CD14-positive monocyte (primary cell): Measurements from ENCODE around the gene PDE1A. TPM values are rescaled to one million over a fixed set of nuclear protein-coding genes. Genes with fewer than 3 reads are reported as not detected.

ENCODE experiments used
- DNase-seq, 3 donors: peaks; one replicate each; pipeline ENCODE4 v3.0.0-alpha.2; 2011 to 2022
- H2AFZ ChIP-seq: 2 replicates; pipeline ENCODE4 v1.6.0; 2012; ENCODE audit warnings: mild to moderate bottlenecking, low read depth, low read length, inconsistent platforms; ENCODE audit not compliant: insufficient read depth, poor library complexity, severe bottlenecking
- H3K27ac ChIP-seq, 2 donors: 1 replicate in 1 of 2; 2 replicates in 1 of 2; pipeline ENCODE4 v1.5.1; 2012 to 2013; ENCODE audit warnings: low read length in 2 of 2, control low read depth in 1 of 2, inconsistent platforms in 1 of 2, low read depth in 1 of 2, mild to moderate bottlenecking in 1 of 2
- H3K27me3 ChIP-seq, 2 donors: one replicate each; pipeline versions ENCODE4 v1.6.0 to v1.6.1; 2011 to 2013; ENCODE audit warnings: low read length in 2 of 2; ENCODE audit not compliant: control insufficient read depth in 2 of 2, insufficient read depth in 2 of 2
- H3K36me3 ChIP-seq, 2 donors: replicated peaks in 1 of 2; 1 replicate in 1 of 2; 2 replicates in 1 of 2; pipeline versions ENCODE4 v1.5.1 to v1.6.1; 2012 to 2013; ENCODE audit warnings: low read length in 2 of 2, control low read depth in 1 of 2, inconsistent platforms in 1 of 2, mild to moderate bottlenecking in 1 of 2; ENCODE audit not compliant: insufficient read depth in 2 of 2, control insufficient read depth in 1 of 2
- H3K4me1 ChIP-seq, 2 donors: 1 replicate in 1 of 2; 2 replicates in 1 of 2; pipeline versions ENCODE4 v1.5.1 to v1.6.1; 2012 to 2013; ENCODE audit warnings: low read length in 2 of 2, control low read depth in 1 of 2, inconsistent platforms in 1 of 2, mild to moderate bottlenecking in 1 of 2, moderate library complexity in 1 of 2; ENCODE audit not compliant: insufficient read depth in 2 of 2, control insufficient read depth in 1 of 2
- H3K4me2 ChIP-seq: replicated peaks from 2 replicates; pipeline ENCODE3; 2012; ENCODE audit warnings: low read length, moderate library complexity, mild to moderate bottlenecking; ENCODE audit not compliant: poor library complexity, severe bottlenecking; ENCODE audit errors: extremely low read depth
- H3K4me3 ChIP-seq, 3 experiments: fragments of 200-600 bp in 1 of 3; sonication (generic) in 1 of 3; replicated peaks in 1 of 3; 1 replicate in 2 of 3; 2 replicates in 1 of 3; pipeline ENCODE4 v1.5.1; 2011 to 2013; ENCODE audit warnings: low read length in 3 of 3, mild to moderate bottlenecking in 3 of 3, control low read depth in 2 of 3, low read depth in 2 of 3, inconsistent platforms in 1 of 3, moderate library complexity in 1 of 3
- H3K79me2 ChIP-seq: 2 replicates; pipeline ENCODE4 v1.6.0; 2012; ENCODE audit warnings: mild to moderate bottlenecking, control low read depth, inconsistent platforms, low read length, moderate library complexity; ENCODE audit not compliant: insufficient read depth
- H3K9ac ChIP-seq: 2 replicates; pipeline ENCODE4 v1.6.0; 2017; ENCODE audit warnings: low read length, mild to moderate bottlenecking; ENCODE audit not compliant: insufficient read depth, poor library complexity, severe bottlenecking
- H3K9me3 ChIP-seq, 2 donors: replicated peaks in 1 of 2; 1 replicate in 1 of 2; 2 replicates in 1 of 2; pipeline versions ENCODE4 v1.5.1 to v1.6.1; 2012 to 2013; ENCODE audit warnings: low read length in 2 of 2, control low read depth in 1 of 2; ENCODE audit not compliant: control insufficient read depth in 1 of 2, insufficient read depth in 1 of 2
- H4K20me1 ChIP-seq: 2 replicates; pipeline ENCODE4 v1.6.0; 2012; ENCODE audit warnings: mild to moderate bottlenecking, low read length, control low read depth, moderate library complexity; ENCODE audit not compliant: insufficient read depth
- H3K27ac Mint-ChIP-seq, 7 donors: one replicate each; pipeline ENCODE4 v1.8.0; 2020; ENCODE audit warnings: mild to moderate bottlenecking in 7 of 7, mixed read lengths in 7 of 7, moderate library complexity in 6 of 7, inconsistent platforms in 2 of 7
- H3K27me3 Mint-ChIP-seq, 3 donors: one replicate each; pipeline ENCODE4 v1.8.0; 2021 to 2022; ENCODE audit warnings: low read depth in 3 of 3, mild to moderate bottlenecking in 3 of 3, mixed read lengths in 3 of 3, moderate library complexity in 3 of 3, inconsistent platforms in 1 of 3
- H3K36me3 Mint-ChIP-seq, 2 donors: one replicate each; pipeline ENCODE4 v1.8.0; 2020; ENCODE audit warnings: mixed read lengths in 2 of 2, inconsistent platforms in 1 of 2, mild to moderate bottlenecking in 1 of 2
- H3K4me1 Mint-ChIP-seq: one replicate; pipeline ENCODE4 v1.8.0; 2020; ENCODE audit warnings: mild to moderate bottlenecking, mixed read lengths
- H3K4me3 Mint-ChIP-seq, 2 donors: one replicate each; pipeline ENCODE4 v1.8.0; 2020; ENCODE audit warnings: mild to moderate bottlenecking in 2 of 2, mixed read lengths in 2 of 2, moderate library complexity in 1 of 2
- H3K9me3 Mint-ChIP-seq, 7 donors: one replicate each; pipeline ENCODE4 v1.8.0; 2020 to 2022; ENCODE audit warnings: mixed read lengths in 7 of 7, mild to moderate bottlenecking in 6 of 7, moderate library complexity in 6 of 7, inconsistent platforms in 2 of 7
- WGBS: methylation state at CpG from one replicate; pipeline ENCODE4 v1.1.5; 2013; ENCODE audit warnings: missing lambda C conversion rate; ENCODE audit not compliant: insufficient coverage; 5-methylcytosine and 5-hydroxymethylcytosine counted together
- intact Hi-C, 2 donors: fragments of 100-400 bp; cut with micrococcal nuclease; formaldehyde crosslinking; loops; one replicate each; pipeline versions ENCODE4 v1.15.0 to v1.15.1; 2023
- polyA plus RNA-seq, 3 donors: library from polyadenylated mRNA; depleted of rRNA in 1 of 3; unstranded in 2 of 3; stranded (reverse) in 1 of 3; fragments of 300-500 nt in 2 of 3; fragments of >200 nt in 1 of 3; fragmentation: Illumina TruSeq in 2 of 3; gene quantifications; 1 replicate in 2 of 3; 2 replicates in 1 of 3; pipeline ENCODE4 v1.2.3, GENCODE V29; 2012 to 2021
- TF ChIP-seq, protein P1 (sequence below): fragments of 200-600 bp; IDR thresholded peaks from one replicate; pipeline ENCODE4 v1.8.0; 2022; ENCODE audit warnings: antibody characterized with exemption, mild to moderate bottlenecking

PDE1A gene
- polyA plus RNA-seq, 3 donors = not detected

GRCh38 chr2:182432051-182432450, 5.2 kb upstream of the PDE1A start:
- Histone ChIP-seq H3K4me3 (no peak overlapping the region), H4K20me1 (no peaks in the 10 kb centered on the region), H3K27me3 (no peaks in the 10 kb centered on the region), H3K9ac (no peak overlapping the region), H3K79me2 (no peaks in the 10 kb centered on the region), H3K4me2 (no peak overlapping the region), H3K36me3 (no peaks in the 10 kb centered on the region), H3K27ac (no peak overlapping the region), H2AFZ (no peak overlapping the region), H3K9me3 (no peaks in the 10 kb centered on the region), H3K4me1 (no peaks in the 10 kb centered on the region)
- no CpG with 5 or more reads among the region's 1 CpG for WGBS
- no peak for DNase-seq
- no peak overlapping the region for H3K27ac Mint-ChIP-seq
- H3K36me3 Mint-ChIP-seq = no peaks in the 10 kb centered on the region
- no peaks in the 10 kb centered on the region for H3K4me1 Mint-ChIP-seq
- intact Hi-C loops = no loop called here
- H3K9me3 Mint-ChIP-seq = peaks cover 0 to 5% (median 0%) of the 10 kb centered on the region in 7 donors
- TF ChIP-seq, protein P1, sequence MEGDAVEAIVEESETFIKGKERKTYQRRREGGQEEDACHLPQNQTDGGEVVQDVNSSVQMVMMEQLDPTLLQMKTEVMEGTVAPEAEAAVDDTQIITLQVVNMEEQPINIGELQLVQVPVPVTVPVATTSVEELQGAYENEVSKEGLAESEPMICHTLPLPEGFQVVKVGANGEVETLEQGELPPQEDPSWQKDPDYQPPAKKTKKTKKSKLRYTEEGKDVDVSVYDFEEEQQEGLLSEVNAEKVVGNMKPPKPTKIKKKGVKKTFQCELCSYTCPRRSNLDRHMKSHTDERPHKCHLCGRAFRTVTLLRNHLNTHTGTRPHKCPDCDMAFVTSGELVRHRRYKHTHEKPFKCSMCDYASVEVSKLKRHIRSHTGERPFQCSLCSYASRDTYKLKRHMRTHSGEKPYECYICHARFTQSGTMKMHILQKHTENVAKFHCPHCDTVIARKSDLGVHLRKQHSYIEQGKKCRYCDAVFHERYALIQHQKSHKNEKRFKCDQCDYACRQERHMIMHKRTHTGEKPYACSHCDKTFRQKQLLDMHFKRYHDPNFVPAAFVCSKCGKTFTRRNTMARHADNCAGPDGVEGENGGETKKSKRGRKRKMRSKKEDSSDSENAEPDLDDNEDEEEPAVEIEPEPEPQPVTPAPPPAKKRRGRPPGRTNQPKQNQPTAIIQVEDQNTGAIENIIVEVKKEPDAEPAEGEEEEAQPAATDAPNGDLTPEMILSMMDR = no peak
- H3K27me3 Mint-ChIP-seq = peaks cover 0 to 2% (median 0%) of the 10 kb centered on the region in 3 donors
- no peak overlapping the region for H3K4me3 Mint-ChIP-seq

GRCh38 chr2:182428476-182428875, 1.6 kb upstream of the PDE1A start:
- Mint-ChIP-seq H3K27ac (no peak overlapping the region), H3K9me3 (peaks cover 0 to 5% (median 0%) of the 10 kb centered on the region in 7 donors), H3K4me1 (no peaks in the 10 kb centered on the region), H3K27me3 (no peaks in the 10 kb centered on the region), H3K36me3 (no peaks in the 10 kb centered on the region), H3K4me3 (no peak overlapping the region)
- Histone ChIP-seq H3K27ac (no peak overlapping the region), H4K20me1 (no peaks in the 10 kb centered on the region), H3K4me1 (no peaks in the 10 kb centered on the region), H3K27me3 (no peaks in the 10 kb centered on the region), H3K79me2 (no peaks in the 10 kb centered on the region), H3K9me3 (no peaks in the 10 kb centered on the region), H3K9ac (no peak overlapping the region), H3K4me3 (no peak overlapping the region), H2AFZ (no peak overlapping the region), H3K4me2 (no peak overlapping the region), H3K36me3 (no peaks in the 10 kb centered on the region)
- no CpG with 5 or more reads among the region's 1 CpG for WGBS
- TF ChIP-seq, protein P1 = no peak
- intact Hi-C loops = no loop called here
- no peak for DNase-seq
